Astrocyte (in vitro differentiated cells and primary cell): ENCODE data around the gene AGBL4.

Experiments
- EZH2 ChIP-seq: IDR thresholded peaks from 2 replicates; pipeline ENCODE4 v1.6.1; 2012; ENCODE audit warnings: mild to moderate bottlenecking, low read length, inconsistent platforms; ENCODE audit not compliant: insufficient read depth
- TF ChIP-seq, protein P1 (sequence below): IDR thresholded peaks from 2 replicates; pipeline ENCODE4 v1.5.1; 2011; ENCODE audit warnings: low read depth, mild to moderate bottlenecking, inconsistent platforms, low read length, moderate library complexity; ENCODE audit not compliant: insufficient read depth

DNA sequence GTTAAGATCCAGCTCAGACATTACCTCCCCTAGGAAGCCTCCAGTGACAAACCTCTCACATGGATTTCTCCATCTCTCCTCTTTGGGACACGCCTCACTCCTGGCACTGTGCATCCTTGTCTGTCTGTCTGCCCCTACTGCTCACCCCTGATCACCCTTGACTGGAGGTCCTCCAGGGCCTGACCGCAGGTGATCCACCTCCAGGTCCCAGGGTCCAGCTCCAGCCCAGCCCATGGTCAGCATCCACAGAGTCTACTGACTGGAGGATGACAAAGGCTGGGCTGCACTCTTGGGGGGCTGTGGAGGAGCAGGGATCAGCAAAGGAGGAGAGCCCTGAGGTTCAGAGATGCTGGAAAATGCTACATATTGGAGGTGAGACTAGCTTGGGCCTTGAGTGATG, 1312.8 kb downstream of the AGBL4 start:
- TF ChIP-seq, protein P1, sequence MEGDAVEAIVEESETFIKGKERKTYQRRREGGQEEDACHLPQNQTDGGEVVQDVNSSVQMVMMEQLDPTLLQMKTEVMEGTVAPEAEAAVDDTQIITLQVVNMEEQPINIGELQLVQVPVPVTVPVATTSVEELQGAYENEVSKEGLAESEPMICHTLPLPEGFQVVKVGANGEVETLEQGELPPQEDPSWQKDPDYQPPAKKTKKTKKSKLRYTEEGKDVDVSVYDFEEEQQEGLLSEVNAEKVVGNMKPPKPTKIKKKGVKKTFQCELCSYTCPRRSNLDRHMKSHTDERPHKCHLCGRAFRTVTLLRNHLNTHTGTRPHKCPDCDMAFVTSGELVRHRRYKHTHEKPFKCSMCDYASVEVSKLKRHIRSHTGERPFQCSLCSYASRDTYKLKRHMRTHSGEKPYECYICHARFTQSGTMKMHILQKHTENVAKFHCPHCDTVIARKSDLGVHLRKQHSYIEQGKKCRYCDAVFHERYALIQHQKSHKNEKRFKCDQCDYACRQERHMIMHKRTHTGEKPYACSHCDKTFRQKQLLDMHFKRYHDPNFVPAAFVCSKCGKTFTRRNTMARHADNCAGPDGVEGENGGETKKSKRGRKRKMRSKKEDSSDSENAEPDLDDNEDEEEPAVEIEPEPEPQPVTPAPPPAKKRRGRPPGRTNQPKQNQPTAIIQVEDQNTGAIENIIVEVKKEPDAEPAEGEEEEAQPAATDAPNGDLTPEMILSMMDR, result no peak
- no peak for TF ChIP-seq EZH2
